Upper lobe of left lung (tissue), 4 donors: ENCODE measurements around the gene FSD1.

Source experiments
- CTCF ChIP-seq, 6 experiments: fragments of 450-650 bp in 4 of 6; fragments of 200-600 bp in 2 of 6; sonication (generic) in 2 of 6; IDR thresholded peaks; one replicate each; pipeline ENCODE4 v1.5.1; 2016 to 2019; ENCODE audit warnings: antibody characterized with exemption in 6 of 6
- POLR2AphosphoS5 ChIP-seq, 2 donors: sonication (generic); formaldehyde crosslinking; IDR thresholded peaks; one replicate each; pipeline ENCODE4 v1.5.1; 2017; ENCODE audit warnings: antibody characterized with exemption in 2 of 2

DNA sequence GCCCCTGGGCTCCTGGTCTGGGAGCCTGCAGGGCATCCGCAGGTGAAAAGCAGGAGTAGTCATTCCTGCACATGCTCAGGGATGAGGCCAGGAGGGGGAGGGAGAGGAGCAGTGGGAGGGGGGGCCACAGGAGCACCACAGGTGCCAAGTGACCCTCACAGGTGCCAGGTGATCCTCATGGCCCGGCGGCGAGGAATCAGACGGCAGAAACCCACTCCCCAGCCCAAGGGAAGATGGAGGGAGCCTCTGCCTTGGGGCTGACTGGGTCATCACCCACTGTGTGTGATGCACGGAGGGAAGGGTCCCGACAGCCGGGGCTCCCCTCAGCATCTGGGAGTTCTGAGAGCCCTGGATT is 68.6 kb downstream of the FSD1 start:
- TF ChIP-seq CTCF (IDR thresholded peaks at IDR 0.05) (no peak), POLR2AphosphoS5 (IDR thresholded peaks at IDR 0.05) (no peak)
